Bone marrow (tissue), 2 donors: ENCODE data around the gene RASSF5.

Source experiments
- DNase-seq, 2 donors: peaks; one replicate each; lab custom pipeline; 2025; lab: John Stamatoyannopoulos, UW

The RASSF5 gene

DNA sequence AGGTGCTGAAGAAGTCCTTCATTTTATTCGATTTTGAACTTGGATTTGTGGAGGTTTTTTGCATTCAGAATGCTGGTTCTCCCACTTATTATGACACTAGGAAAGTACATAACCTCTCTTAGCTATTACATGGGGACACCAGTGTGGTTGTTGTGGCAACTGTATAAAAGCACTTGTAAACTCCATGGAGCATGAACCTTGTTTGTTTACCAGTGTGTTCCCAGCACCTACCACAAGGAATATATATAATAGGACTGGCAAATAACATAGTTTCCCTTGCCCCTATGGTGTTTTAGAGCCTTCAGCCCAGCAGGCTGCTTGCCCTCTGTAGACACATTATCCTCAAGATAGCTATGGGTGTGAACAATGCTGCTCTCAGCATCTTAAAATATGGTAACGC lies 43.1 kb downstream of the RASSF5 start:
- no peak for DNase-seq

DNA sequence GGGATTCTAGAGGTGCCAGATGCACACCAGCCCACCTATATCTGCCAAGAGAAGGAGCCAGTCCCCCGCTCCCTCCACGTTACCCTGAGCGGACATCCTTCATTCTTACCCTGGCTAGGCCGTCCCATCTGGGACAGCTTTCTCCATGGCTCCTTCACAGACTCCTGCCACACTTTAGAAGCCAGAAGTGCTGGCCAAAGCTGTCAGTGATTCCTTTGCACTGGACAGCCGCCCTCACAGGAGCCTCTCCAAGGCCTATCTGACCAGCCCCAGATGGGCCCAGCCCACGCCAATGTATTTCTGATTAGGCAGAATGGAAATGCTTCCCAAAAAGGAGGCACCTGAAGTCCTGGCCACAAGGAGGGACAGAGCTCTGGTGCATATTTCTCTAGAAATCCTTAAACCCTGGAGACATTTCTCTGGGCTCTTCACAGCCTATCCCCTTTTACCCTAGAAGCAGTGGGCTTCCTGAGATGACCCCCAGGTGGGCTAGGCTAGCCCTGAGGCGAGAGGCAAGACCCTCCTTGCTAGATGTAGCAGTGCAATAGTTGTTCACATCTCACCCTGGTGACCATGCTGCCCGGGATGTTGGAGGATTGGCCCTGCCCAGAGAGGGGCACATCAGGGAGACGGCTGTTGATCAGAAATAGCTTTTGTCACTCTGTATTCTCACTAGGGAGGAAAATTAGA lies 44.1 kb downstream of the RASSF5 start:
- DNase-seq, result no peak

DNA sequence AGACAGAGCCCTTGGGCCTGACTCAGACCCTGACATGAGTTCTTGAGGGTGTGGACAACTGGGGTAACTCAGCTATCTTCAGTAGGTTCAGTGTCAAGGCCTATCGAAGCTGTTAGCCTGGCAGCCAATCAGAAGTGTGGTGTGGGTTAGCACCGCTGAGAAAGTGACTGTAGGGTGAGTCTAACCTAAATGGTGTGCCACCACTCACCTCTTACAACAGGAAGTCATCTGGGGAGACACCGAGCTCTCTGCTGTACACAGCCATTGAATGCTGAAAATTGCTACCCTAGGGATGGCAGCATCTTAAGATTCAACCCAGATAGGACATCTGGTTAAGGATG lies 44.6 kb downstream of the RASSF5 start:
- DNase-seq, result no peak

- DNase-seq, result no peak
Observed at GRCh38 chr1:206554211-206554610, 46.9 kb downstream of the RASSF5 start.

DNA sequence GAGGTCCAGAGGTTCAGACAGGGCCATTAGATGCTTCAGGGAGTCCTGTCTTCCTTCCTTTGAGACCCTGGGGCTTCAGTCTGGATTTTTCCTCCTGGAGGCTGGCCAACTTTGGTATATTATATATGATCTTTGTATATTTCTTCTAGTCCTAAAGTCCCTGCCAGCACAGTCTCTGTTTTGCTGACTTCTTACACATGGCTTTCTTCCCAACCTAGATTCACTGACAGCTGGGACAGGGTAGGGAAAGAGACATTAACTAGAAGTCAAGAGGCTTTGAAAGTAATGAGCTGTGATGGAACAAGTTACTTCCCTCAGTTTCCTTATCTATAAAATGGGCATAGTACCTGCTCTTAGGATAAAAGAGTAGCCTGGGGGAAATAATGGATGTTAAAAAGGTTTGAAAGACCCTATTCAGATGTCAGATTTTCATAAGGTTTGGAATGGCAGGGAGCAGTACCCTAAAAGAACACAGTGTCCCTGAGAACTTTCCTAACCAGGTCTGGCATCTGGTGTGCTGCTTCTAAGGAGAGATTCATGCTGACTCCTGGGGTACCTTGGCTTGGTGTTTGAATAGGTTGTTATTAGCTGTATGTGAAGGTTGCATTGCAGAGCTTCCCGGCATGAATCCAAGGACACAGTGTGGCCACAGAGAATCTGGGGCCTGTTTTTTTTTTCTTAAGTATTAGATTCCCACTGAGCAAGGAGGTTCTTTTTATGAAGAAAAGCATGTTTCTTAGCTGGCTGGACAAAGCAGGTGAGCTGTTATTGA lies 47.6 kb downstream of the RASSF5 start:
- no peak for DNase-seq

DNA sequence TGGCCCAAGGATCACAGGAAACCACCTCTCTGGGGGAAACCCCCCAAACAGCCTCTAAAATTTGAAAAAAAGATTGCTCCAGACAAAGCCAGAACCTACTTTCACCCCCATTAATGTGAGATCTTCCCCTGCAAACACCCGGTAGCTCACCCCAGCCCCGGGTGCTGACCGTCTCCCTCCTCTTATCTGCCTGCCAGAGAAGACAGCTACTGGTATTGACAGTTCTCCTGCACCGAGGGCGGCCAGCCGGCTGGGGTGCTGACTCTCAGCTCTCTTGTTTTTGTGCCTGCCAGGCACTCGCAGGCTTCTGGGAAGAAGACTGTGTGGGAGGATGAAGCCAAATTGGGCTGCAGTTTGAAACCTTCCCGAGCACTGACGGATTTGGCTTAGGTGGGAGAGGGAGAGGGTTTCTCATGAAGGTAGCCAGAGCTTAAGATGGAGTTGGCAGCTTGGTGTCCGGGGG lies 48.2 kb downstream of the RASSF5 start:
- no peak for DNase-seq

- DNase-seq, result no peak
Observed at GRCh38 chr1:206556047-206556749, 48.9 kb downstream of the RASSF5 start.

GRCh38 chr1:206556750-206557635 lies 49.7 kb downstream of the RASSF5 start:
- peak; percentile 73 to 81 for DNase-seq

- DNase-seq, result peak; percentile 37 to 50
Observed at GRCh38 chr1:206557636-206558473, 50.5 kb downstream of the RASSF5 start.

- no peak for DNase-seq
Observed at GRCh38 chr1:206558794-206559671, 51.7 kb downstream of the RASSF5 start.

DNA sequence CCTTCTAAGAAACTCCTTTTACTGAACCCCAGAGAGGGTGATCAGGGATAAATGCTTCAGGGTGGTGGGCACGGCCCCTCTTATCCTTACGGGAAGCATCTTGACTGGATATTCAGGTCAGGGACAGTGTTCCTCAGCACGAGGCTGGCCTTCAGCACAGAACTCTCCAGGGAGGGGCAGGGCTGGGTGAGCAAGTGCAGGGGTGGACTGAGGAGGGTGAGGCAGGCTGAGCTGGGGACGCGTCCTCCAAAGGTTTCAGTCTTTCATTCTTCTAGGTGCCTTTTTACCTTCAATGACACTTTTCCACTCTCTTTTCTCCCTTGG lies 52.3 kb downstream of the RASSF5 start:
- no peak for DNase-seq

GRCh38 chr1:206560007-206560716 lies 52.8 kb downstream of the RASSF5 start:
- DNase-seq, result no peak

DNA sequence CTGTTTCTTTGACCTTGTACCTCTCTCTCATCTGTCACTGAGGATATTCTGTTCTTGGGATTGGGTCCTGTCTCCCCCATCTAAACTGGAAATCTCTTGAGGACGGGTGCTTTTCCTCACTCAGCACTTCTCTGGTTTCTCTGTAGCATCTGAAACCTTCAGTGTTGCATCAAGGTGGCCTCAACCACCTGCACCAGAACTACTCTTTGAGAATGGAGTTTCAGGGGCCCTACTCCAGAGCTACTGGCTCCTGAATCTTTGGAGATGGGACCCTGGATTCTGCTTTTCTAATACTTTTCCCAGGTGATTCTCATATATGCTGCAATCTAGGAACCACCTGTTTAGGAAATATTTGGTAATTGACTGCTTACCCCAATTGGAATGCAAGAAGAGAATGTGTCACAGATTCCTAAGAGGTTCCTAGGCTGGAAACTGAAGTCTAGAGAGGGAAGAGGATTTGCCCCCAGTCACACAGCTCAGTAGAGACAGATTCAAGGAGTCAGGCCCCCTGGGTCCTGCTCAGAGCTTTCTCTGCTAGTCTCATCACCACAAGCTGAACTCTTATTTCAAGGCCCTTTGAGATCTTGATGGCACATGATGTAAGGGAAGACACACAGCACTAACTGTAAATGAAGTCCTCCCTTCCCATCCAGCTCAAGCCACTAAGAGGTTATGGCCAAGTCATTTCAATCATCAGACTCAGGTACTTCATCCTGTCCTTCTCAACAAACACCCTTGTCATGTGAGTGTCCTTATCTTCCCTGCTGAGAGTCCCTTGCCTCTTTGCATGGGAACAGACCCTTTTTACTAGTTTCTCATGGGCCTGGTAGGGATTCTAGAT lies 56.3 kb downstream of the RASSF5 start:
- no peak for DNase-seq

DNA sequence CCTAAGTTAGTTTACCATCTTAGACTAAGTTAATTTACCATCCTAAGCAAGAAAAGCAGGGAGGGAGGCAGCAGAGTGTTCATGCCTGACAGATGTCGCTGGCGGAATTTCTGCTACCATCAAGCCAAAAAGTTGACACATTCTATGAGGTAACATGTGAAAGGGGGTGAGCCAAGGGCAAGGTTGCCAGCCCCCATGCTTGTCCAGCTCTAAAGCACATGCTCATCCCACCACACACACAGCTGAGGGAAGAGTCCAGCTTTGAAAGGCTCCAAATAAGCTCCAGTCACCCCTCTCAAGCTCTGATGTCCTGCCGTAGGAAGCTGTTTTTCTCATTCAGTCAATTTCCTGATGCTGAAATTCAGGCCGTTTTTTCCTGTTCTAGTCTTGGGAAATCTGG lies 58.7 kb downstream of the RASSF5 start:
- DNase-seq, result no peak

DNA sequence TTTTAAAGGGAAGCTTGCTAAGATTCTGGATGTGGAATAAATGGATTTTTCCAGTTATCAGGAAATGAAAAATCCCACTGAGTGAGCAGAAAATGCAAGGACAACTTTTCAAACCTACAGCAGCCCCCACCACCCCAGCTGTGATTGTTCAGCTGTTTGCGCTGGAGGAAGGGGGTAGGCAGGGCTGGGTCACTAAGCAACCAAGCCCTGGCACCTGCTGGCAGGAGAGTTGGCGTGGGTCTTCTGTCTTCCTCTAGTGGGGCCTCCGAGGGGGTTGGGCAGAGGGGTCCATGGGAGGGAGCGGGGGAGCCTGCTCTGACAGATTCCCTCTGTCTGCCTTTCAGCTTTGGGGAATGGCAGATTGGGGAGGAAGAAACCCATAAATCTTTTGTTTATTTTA lies 59.7 kb downstream of the RASSF5 start:
- DNase-seq, result no peak

- DNase-seq, result no peak
Observed at GRCh38 chr1:206568256-206568655, 60.9 kb downstream of the RASSF5 start.

- DNase-seq, result no peak
Observed at GRCh38 chr1:206568779-206569352, 61.5 kb downstream of the RASSF5 start.

DNA sequence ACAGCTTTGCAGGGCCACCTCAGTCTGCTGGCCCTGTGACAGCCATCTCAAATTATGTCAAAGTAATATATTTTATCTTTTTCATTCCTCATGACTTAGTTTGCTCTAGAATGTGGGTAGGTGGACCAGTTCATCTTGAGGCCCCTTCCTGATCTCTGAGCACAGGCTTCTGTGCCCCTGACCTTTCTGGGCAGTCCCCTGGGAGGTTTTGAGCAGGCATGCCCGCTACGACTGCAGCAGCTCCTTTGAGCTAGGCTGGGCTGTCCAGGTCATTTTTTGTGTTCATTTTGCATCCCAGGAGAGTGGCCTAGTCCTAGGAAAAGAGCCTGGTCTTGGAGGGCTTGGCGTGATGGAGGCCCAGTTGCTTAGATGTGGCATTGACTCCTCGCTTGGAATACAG lies 62.2 kb downstream of the RASSF5 start:
- no peak for DNase-seq
